Activated CD8-positive, alpha-beta memory T cell treated with anti-CD3 and anti-CD28 coated beads, Interleukin-2, amount 50 U/mL, for 1 hour (primary cell): ENCODE data around the gene LILRB1.
"Not testable (repeated sequence)": the region's sequence is repeated elsewhere in the genome, so short reads cannot be mapped to it uniquely, and the experiment has no call there.

ENCODE experiments used
- DNase-seq: peaks from one replicate; pipeline ENCODE4 v3.0.0-alpha.2; 2020; ENCODE audit errors: extremely low read depth

Gene LILRB1

GRCh38 chr19:54624934-54625730 lies 5.2 kb upstream of the LILRB1 start:
- DNase-seq, result not testable (repeated sequence)

GRCh38 chr19:54626757-54627156 lies 3.5 kb upstream of the LILRB1 start:
- no peak for DNase-seq

- DNase-seq, result not testable (repeated sequence)
Measured at GRCh38 chr19:54627912-54628311, 2.4 kb upstream of the LILRB1 start.

GRCh38 chr19:54630782-54631181 lies 498 bp downstream of the LILRB1 start:
- DNase-seq, result no peak

- not testable (repeated sequence) for DNase-seq
Measured at GRCh38 chr19:54631489-54632337, 1.4 kb downstream of the LILRB1 start.

GRCh38 chr19:54632517-54632916 lies 2.2 kb downstream of the LILRB1 start:
- DNase-seq, result not testable (repeated sequence)

- DNase-seq, result no peak
Measured at GRCh38 chr19:54633401-54633800, 3.1 kb downstream of the LILRB1 start.

GRCh38 chr19:54636081-54636480 lies 5.8 kb downstream of the LILRB1 start:
- not testable (repeated sequence) for DNase-seq

GRCh38 chr19:54638683-54639082 lies 8.4 kb downstream of the LILRB1 start:
- DNase-seq, result no peak

GRCh38 chr19:54642953-54643352 lies 12.7 kb downstream of the LILRB1 start:
- not testable (repeated sequence) for DNase-seq

- DNase-seq, result not testable (repeated sequence)
Measured at GRCh38 chr19:54643583-54643982, 13.3 kb downstream of the LILRB1 start.

- DNase-seq, result no peak
Measured at GRCh38 chr19:54644056-54644455, 13.8 kb downstream of the LILRB1 start.

- no peak for DNase-seq
Measured at GRCh38 chr19:54646331-54646841, 16.1 kb downstream of the LILRB1 start.

GRCh38 chr19:54648129-54648528 lies 17.8 kb downstream of the LILRB1 start:
- DNase-seq, result no peak

- no peak for DNase-seq
Measured at GRCh38 chr19:54650108-54650655, 19.9 kb downstream of the LILRB1 start.

- DNase-seq, result no peak
Measured at GRCh38 chr19:54653181-54653809, 23.0 kb downstream of the LILRB1 start.

GRCh38 chr19:54654447-54655321 lies 24.4 kb downstream of the LILRB1 start:
- no peak for DNase-seq

- DNase-seq, result no peak
Measured at GRCh38 chr19:54659300-54659699, 29.0 kb downstream of the LILRB1 start.

- DNase-seq, result no peak
Measured at GRCh38 chr19:54660306-54660705, 30.0 kb downstream of the LILRB1 start.

GRCh38 chr19:54660964-54661363 lies 30.7 kb downstream of the LILRB1 start:
- no peak for DNase-seq
